PFSK-1 (cell line): ENCODE results near the gene C1QL4.

Experiments used
- POLR2AphosphoS5 ChIP-seq: IDR thresholded peaks from 2 replicates; pipeline ENCODE4 v1.6.1; 2012; ENCODE audit warnings: low read depth, mild to moderate bottlenecking, control low read depth, low read length, moderate library complexity
- TAF1 ChIP-seq: IDR thresholded peaks from 2 replicates; pipeline ENCODE4 v1.6.1; 2012; ENCODE audit warnings: low read length, control low read depth, borderline replicate concordance; ENCODE audit not compliant: insufficient read depth

C1QL4 gene

DNA sequence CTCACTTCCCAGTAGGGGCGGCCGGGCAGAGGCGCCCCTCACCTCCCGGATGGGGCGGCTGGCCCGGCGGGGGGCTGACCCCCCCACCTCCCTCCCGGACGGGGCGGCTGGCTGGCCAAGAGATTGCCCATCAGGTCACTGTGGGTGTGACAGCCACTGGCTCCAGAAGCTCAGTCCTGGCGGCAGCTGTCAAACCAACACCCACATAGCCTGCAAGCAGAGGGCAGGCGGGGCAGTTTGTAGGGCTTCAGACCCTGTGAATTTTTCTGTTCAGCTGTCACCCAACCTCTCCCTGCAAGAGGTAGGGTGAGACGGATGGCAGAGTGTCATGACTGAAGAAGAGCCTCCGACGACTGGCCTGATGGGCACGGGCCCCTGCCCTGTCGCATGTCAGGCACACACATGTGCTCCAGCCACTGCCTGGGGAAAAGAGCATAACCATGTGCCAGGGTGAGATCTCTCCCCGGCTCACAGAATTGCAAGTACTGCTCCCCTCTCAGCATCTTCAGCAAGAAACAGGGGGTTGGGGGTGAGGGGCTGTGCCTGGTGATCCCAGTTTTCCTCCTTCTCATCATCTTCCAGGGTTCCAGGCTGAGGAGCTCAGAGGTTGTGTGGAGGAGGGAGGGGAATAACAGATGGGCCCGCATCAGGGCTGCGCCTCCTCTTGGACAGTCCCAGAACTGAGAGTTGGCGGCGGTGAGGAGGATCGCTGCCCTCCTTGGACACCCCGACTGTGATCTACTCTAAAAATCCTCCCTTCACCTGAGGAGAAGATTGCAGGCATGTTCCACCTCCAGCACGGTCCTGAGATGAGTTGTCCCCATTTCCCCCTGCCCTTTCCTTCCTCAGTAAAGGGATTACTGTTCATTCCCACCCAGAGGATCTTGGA is 53.2 kb downstream of the C1QL4 start:
- TF ChIP-seq TAF1 (no peak), POLR2AphosphoS5 (no peak)
